Tibial nerve (tissue), 4 donors: ENCODE data around the gene ZNF18.

Source experiments
- CTCF ChIP-seq, 5 experiments: fragments of 200-600 bp in 3 of 5; fragments of 450-650 bp in 2 of 5; sonication (generic) in 3 of 5; IDR thresholded peaks; one replicate each; pipeline ENCODE4 v1.5.1; 2016 to 2019; ENCODE audit warnings: antibody characterized with exemption in 5 of 5, mild to moderate bottlenecking in 3 of 5, moderate library complexity in 2 of 5
- EP300 ChIP-seq, 2 donors: sonication (generic); formaldehyde crosslinking; IDR thresholded peaks; one replicate each; pipeline ENCODE4 v1.6.1; 2017; ENCODE audit warnings: antibody characterized with exemption in 2 of 2, mild to moderate bottlenecking in 1 of 2
- POLR2A ChIP-seq, 2 donors: fragments of 450-650 bp; IDR thresholded peaks; one replicate each; pipeline ENCODE4 v1.6.1; 2017; ENCODE audit warnings: antibody characterized with exemption in 2 of 2, mild to moderate bottlenecking in 2 of 2, moderate library complexity in 2 of 2

GRCh38 chr17:11948789-11949188 lies 48.5 kb downstream of the ZNF18 start:
- no peak for TF ChIP-seq CTCF (IDR thresholded peaks at IDR 0.05)
- TF ChIP-seq POLR2A (IDR thresholded peaks at IDR 0.05): no peak
- no peak for TF ChIP-seq EP300 (IDR thresholded peaks at IDR 0.05)
